T47D (cell line): ENCODE measurements around the gene USP17L15.
"Not testable (repeated sequence)": the region's sequence is repeated elsewhere in the genome, so short reads cannot be mapped to it uniquely, and the experiment has no call there.

Source experiments
- DNase-seq, 2 experiments: peaks; one replicate each; pipeline versions ENCODE4 v3.0.0 to v3.0.0-alpha.2; 2011 to 2012; ENCODE audit warnings: low read depth in 1 of 2, low spot score in 1 of 2
- in situ Hi-C: cut with HindIII; loops from 2 replicates; pipeline ENCODE4 v1.10.0; 2016; ENCODE audit warnings: low sequenced_read_pairs, low pct_unique_long_range_greater_than_20kb

The USP17L15 gene, protein sequence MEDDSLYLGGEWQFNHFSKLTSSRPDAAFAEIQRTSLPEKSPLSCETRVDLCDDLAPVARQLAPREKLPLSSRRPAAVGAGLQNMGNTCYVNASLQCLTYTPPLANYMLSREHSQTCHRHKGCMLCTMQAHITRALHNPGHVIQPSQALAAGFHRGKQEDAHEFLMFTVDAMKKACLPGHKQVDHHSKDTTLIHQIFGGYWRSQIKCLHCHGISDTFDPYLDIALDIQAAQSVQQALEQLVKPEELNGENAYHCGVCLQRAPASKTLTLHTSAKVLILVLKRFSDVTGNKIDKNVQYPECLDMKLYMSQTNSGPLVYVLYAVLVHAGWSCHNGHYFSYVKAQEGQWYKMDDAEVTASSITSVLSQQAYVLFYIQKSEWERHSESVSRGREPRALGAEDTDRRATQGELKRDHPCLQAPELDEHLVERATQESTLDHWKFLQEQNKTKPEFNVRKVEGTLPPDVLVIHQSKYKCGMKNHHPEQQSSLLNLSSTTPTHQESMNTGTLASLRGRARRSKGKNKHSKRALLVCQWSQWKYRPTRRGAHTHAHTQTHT

GRCh38 chr4:9234085-9234484 is at the start of gene USP17L15:
TSS of gene USP17L15 (plus strand) at chr4:9234385. CDS start at chr4:9234385, 0 bp downstream.
- DNase-seq, in situ Hi-C loops: not testable (repeated sequence)

GRCh38 chr4:9210357-9210756 is 23.8 kb upstream of the USP17L15 start, which contains the start of gene USP17L10:
TSS of gene USP17L10 (plus strand) at chr4:9210657. CDS start at chr4:9210657, 0 bp downstream.
- in situ Hi-C loops, DNase-seq: not testable (repeated sequence)

- DNase-seq, in situ Hi-C loops: not testable (repeated sequence)
Observed at GRCh38 chr4:9214701-9215100, 19.5 kb upstream of the USP17L15 start.

DNA sequence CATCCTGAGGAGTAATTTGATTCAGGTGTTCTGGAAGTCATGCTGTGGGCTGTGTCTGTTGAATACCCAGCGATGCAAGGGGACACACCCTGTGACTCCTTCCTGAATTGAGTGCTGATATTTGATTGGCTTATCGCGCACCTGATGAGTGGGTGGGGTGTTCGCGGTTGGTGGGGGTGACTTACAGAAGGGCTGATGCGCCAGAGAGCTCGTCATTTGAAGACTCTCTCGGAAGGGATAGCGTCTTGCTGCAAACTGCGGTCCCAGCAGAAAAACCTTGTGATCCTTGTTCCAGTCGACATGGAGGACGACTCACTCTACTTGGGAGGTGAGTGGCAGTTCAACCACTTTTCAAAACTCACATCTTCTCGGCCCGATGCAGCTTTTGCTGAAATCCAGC is 19.1 kb upstream of the USP17L15 start, which contains the start of gene USP17L11:
Gene USP17L11, plus strand, starts transcription at position 301 of the 400 bp plus-strand sequence. Its CDS starts 0 bp downstream, at position 301.
- in situ Hi-C loops, DNase-seq: not testable (repeated sequence)

DNA sequence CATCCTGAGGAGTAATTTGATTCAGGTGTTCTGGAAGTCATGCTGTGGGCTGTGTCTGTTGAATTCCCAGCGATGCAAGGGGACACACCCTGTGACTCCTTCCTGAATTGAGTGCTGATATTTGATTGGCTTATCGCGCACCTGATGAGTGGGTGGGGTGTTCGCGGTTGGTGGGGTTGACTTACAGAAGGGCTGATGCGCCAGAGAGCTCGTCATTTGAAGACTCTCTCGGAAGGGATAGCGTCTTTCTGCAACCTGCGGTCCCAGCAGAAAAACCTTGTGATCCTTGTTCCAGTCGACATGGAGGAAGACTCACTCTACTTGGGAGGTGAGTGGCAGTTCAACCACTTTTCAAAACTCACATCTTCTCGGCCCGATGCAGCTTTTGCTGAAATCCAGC is 14.3 kb upstream of the USP17L15 start, which contains the start of gene USP17L12:
Gene USP17L12, plus strand, starts transcription at position 301 of the 400 bp plus-strand sequence. Its CDS starts 0 bp downstream, at position 301.
- in situ Hi-C loops, DNase-seq: not testable (repeated sequence)

- DNase-seq, in situ Hi-C loops: not testable (repeated sequence)
Observed at GRCh38 chr4:9224596-9224995, 9.6 kb upstream of the USP17L15 start, which contains the start of gene USP17L13. TSS of gene USP17L13 (plus strand) at chr4:9224896. CDS start at chr4:9224896, 0 bp downstream.

GRCh38 chr4:9230249-9230648 is 3.9 kb upstream of the USP17L15 start:
- DNase-seq, in situ Hi-C loops: not testable (repeated sequence)

DNA sequence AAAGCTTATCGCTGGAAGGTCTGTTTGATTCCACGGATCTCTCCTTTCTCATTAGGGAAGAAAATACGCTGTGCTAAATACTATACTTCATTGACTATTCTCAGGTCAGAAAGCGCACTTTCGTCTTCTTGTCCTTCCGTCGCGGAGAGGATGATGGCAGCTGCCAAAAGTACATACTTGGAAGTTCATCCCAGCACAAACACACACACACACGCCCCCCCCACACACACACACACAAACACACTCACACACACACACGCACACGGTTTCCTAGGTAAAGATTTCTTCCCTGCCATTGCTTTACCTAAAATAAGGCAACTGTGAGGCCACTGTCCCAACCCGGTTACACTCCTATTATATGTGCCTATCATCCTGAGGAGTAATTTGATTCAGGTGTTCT is 4.3 kb downstream of the USP17L15 start:
- DNase-seq, in situ Hi-C loops: not testable (repeated sequence)

DNA sequence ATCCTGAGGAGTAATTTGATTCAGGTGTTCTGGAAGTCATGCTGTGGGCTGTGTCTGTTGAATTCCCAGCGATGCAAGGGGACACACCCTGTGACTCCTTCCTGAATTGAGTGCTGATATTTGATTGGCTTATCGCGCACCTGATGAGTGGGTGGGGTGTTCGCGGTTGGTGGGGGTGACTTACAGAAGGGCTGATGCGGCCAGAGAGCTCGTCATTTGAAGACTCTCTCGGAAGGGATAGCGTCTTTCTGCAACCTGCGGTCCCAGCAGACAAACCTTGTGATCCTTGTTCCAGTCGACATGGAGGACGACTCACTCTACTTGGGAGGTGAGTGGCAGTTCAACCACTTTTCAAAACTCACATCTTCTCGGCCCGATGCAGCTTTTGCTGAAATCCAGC is 9.4 kb downstream of the USP17L15 start, which contains the start of gene USP17L17:
Gene USP17L17, plus strand, starts transcription at position 301 of the 400 bp plus-strand sequence. Its CDS starts 0 bp downstream, at position 301.
- DNase-seq, in situ Hi-C loops: not testable (repeated sequence)

DNA sequence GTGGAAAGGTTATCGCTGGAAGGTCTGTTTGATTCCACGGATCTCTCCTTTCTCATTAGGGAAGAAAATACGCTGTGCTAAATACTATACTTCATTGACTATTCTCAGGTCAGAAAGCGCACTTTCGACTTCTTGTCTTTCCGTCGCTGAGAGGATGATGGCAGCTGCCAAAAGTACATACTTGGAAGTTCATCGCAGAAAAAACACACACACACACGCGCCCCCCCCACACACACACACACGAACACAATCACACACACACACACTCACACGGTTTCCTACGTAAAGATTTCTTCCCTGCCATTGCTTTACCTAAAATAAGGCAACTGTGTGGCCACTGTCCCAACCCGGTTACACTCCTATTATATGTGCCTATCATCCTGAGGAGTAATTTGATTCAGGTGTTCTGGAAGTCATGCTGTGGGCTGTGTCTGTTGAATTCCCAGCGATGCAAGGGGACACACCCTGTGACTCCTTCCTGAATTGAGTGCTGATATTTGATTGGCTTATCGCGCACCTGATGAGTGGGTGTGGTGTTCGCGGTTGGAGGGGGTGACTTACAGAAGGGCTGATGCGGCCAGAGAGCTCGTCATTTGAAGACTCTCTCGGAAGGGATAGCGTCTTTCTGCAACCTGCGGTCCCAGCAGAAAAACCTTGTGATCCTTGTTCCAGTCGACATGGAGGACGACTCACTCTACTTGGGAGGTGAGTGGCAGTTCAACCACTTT is 13.9 kb downstream of the USP17L15 start, which contains the start of gene USP17L18:
Gene USP17L18, plus strand, starts transcription at position 678 of the 728 bp plus-strand sequence. Its CDS starts 0 bp downstream, at position 678.
- in situ Hi-C loops, result not testable (repeated sequence)

GRCh38 chr4:9253078-9253477 is 18.9 kb downstream of the USP17L15 start, which contains the start of gene USP17L19:
TSS of gene USP17L19 (plus strand) at chr4:9253378. CDS start at chr4:9253378, 0 bp downstream.
- DNase-seq, in situ Hi-C loops: not testable (repeated sequence)

More for the DNA sequence above, 13.9 kb downstream of the USP17L15 start, which contains the start of gene USP17L18:
- DNase-seq, result not testable (repeated sequence)

- in situ Hi-C loops, DNase-seq: not testable (repeated sequence)
Observed at GRCh38 chr4:9257824-9258223, 23.6 kb downstream of the USP17L15 start, which contains the start of gene USP17L20. TSS of gene USP17L20 (plus strand) at chr4:9258124. CDS start at chr4:9258124, 0 bp downstream.

DNA sequence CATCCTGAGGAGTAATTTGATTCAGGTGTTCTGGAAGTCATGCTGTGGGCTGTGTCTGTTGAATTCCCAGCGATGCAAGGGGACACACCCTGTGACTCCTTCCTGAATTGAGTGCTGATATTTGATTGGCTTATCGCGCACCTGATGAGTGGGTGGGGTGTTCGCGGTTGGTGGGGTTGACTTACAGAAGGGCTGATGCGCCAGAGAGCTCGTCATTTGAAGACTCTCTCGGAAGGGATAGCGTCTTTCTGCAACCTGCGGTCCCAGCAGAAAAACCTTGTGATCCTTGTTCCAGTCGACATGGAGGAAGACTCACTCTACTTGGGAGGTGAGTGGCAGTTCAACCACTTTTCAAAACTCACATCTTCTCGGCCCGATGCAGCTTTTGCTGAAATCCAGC is 28.4 kb downstream of the USP17L15 start, which contains the start of gene USP17L21:
Gene USP17L21, plus strand, starts transcription at position 301 of the 400 bp plus-strand sequence. Its CDS starts 0 bp downstream, at position 301.
- DNase-seq, in situ Hi-C loops: not testable (repeated sequence)

DNA sequence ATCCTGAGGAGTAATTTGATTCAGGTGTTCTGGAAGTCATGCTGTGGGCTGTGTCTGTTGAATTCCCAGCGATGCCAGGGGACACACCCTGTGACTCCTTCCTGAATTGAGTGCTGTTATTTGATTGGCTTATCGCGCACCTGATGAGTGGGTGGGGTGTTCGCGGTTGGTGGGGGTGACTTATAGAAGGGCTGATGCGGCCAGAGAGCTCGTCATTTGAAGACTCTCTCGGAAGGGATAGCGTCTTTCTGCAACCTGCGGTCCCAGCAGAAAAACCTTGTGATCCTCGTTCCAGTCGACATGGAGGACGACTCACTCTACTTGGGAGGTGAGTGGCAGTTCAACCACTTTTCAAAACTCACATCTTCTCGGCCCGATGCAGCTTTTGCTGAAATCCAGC is 33.1 kb downstream of the USP17L15 start, which contains the start of gene USP17L22:
Gene USP17L22, plus strand, starts transcription at position 301 of the 400 bp plus-strand sequence. Its CDS starts 0 bp downstream, at position 301.
- in situ Hi-C loops, DNase-seq: not testable (repeated sequence)

GRCh38 chr4:9271719-9272118 is 37.5 kb downstream of the USP17L15 start:
- DNase-seq, in situ Hi-C loops: not testable (repeated sequence)
